ENCODE data around the gene ANXA2.

GRCh38 chr15:60325905-60326304 lies 71.9 kb downstream of the ANXA2 start:
- TF ChIP-seq, protein P1, sequence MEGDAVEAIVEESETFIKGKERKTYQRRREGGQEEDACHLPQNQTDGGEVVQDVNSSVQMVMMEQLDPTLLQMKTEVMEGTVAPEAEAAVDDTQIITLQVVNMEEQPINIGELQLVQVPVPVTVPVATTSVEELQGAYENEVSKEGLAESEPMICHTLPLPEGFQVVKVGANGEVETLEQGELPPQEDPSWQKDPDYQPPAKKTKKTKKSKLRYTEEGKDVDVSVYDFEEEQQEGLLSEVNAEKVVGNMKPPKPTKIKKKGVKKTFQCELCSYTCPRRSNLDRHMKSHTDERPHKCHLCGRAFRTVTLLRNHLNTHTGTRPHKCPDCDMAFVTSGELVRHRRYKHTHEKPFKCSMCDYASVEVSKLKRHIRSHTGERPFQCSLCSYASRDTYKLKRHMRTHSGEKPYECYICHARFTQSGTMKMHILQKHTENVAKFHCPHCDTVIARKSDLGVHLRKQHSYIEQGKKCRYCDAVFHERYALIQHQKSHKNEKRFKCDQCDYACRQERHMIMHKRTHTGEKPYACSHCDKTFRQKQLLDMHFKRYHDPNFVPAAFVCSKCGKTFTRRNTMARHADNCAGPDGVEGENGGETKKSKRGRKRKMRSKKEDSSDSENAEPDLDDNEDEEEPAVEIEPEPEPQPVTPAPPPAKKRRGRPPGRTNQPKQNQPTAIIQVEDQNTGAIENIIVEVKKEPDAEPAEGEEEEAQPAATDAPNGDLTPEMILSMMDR (IDR thresholded peaks at IDR 0.05; ENCODE audit: low read depth, low read length): no peak
- no peak for TF ChIP-seq EZH2phosphoT487 (IDR thresholded peaks at IDR 0.05; ENCODE audit: low read depth)

Data from OCI-LY3 (cell line).